ENCODE measurements around the gene UBAC2. TPM values are rescaled to one million over a fixed set of nuclear protein-coding genes. Genes with fewer than 3 reads are reported as not detected.

UBAC2 gene
- total RNA-seq, 1 experiment from 2014 or later: 103 TPM

- Mint-ChIP-seq H3K36me3 (ENCODE audit: insufficient read depth, unreplicated experiment) (peaks cover 24% of the 10 kb centered on the region), H3K4me3 (ENCODE audit: unreplicated experiment) (no peak overlapping the region), H3K4me1 (ENCODE audit: low read depth, unreplicated experiment) (peaks cover 24% of the 10 kb centered on the region), H3K9me3 (ENCODE audit: unreplicated experiment) (no peaks in the 10 kb centered on the region), H3K27me3 (ENCODE audit: insufficient read depth, unreplicated experiment) (no peaks in the 10 kb centered on the region), H3K27ac (ENCODE audit: unreplicated experiment) (no peak overlapping the region)
- no peaks in the 10 kb centered on the region; the same call in 1 of the 2 replicates for H3K36me3 ChIP-seq (ENCODE audit: control insufficient read depth, insufficient read depth, low read length)
- DNase-seq: no peak
- no peak overlapping the region for H3K4me3 ChIP-seq (ENCODE audit: low read depth, low read length)
- POLR2A ChIA-PET: interaction anchor here (0.6 kb wide), 1 partner anchor 462 kb away, joined by 3 read pairs; no protein-coding TSS in a partner anchor
- intact Hi-C loops (cut with micrococcal nuclease; ENCODE audit: unreplicated experiment): no loop called here
- H3K27me3 ChIP-seq (replicated peaks; ENCODE audit: control insufficient read depth, insufficient read depth, low read length): no peaks in the 10 kb centered on the region
- no peaks in the 10 kb centered on the region for H3K4me1 ChIP-seq
- no TSS peak for BruUV-seq (replicated peaks)
- CTCF ChIA-PET: no interaction called here
- no peak for TF ChIP-seq CTCF (IDR thresholded peaks at IDR 0.05; ENCODE audit: insufficient read depth in 1 of 2, low read depth in 1 of 2, low read length in 1 of 2, severe bottlenecking in 1 of 2, unreplicated experiment in 1 of 2)
- no peaks in the 10 kb centered on the region for H3K9me3 ChIP-seq
These were observed 100.6 kb downstream of the UBAC2 start for GRCh38 chr13:99301056-99301838.

- ChIA-PET POLR2A (interaction anchor here (0.6 kb wide), 1 partner anchor 462 kb away, joined by 3 read pairs; no protein-coding TSS in a partner anchor), CTCF (no interaction called here)
- peaks cover 25% of the 10 kb centered on the region for H3K4me1 Mint-ChIP-seq (ENCODE audit: low read depth, unreplicated experiment)
- H3K27ac Mint-ChIP-seq (ENCODE audit: unreplicated experiment): no peak overlapping the region
- H3K4me3 Mint-ChIP-seq (ENCODE audit: unreplicated experiment): no peak overlapping the region
- TF ChIP-seq CTCF (IDR thresholded peaks at IDR 0.05; ENCODE audit: insufficient read depth in 1 of 2, low read depth in 1 of 2, low read length in 1 of 2, severe bottlenecking in 1 of 2, unreplicated experiment in 1 of 2): no peak
- no peak for DNase-seq
- Histone ChIP-seq H3K36me3 (ENCODE audit: control insufficient read depth, insufficient read depth, low read length) (no peaks in the 10 kb centered on the region; the same call in 1 of the 2 replicates), H3K4me3 (ENCODE audit: low read depth, low read length) (no peak overlapping the region), H3K9me3 (no peaks in the 10 kb centered on the region), H3K27me3 (replicated peaks; ENCODE audit: control insufficient read depth, insufficient read depth, low read length) (no peaks in the 10 kb centered on the region), H3K4me1 (no peaks in the 10 kb centered on the region)
- no TSS peak for BruUV-seq (replicated peaks)
- peaks cover 29% of the 10 kb centered on the region for H3K36me3 Mint-ChIP-seq (ENCODE audit: insufficient read depth, unreplicated experiment)
- intact Hi-C loops (cut with micrococcal nuclease; ENCODE audit: unreplicated experiment): no loop called here
- no peaks in the 10 kb centered on the region for H3K9me3 Mint-ChIP-seq (ENCODE audit: unreplicated experiment)
- H3K27me3 Mint-ChIP-seq (ENCODE audit: insufficient read depth, unreplicated experiment): no peaks in the 10 kb centered on the region
These were observed 101.4 kb downstream of the UBAC2 start for GRCh38 chr13:99301913-99302636.

DNA sequence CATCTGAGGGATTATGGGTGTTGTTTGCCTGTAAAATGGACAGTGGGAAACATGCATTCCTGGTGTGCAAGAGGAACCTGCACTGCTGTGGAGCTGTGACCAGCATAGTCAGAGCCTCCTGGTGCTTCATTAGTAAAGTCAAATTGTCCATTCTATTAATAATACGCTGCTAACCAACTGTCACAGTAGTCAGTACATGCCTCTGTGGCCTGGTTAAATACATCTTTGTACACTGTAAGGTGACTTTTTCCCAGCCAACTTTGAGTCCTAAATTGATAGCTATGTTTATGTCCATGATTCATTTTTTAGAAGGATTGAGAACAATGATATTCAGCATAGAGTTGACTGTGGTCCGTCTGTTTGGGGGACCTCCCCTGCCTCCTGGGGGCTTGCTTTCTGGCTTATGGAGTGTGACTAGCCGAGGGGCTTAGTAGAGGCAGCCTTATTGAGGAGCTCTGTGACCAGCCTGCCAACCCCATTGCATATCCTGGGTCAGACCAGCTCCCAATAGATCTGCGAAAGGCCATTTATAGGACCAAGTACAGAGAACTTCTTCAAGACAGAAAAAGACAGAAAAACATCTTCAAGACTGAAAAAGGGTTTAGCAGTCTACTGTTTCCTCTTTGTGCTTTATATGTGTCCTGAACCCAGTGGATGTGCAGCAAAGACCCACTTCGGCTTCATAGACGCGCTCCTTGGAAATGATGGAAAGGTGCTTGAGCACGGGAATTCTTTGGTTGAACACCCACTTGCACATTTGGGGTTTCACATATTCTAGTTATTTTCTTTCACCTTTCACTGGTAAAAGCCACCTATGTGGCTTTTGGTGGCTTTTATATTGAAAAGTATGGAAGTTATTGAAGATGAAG lies 102.2 kb downstream of the UBAC2 start:
- H3K4me3 ChIP-seq (ENCODE audit: low read depth, low read length): no peak overlapping the region
- intact Hi-C loops (cut with micrococcal nuclease; ENCODE audit: unreplicated experiment): no loop called here
- ChIA-PET CTCF (no interaction called here), POLR2A (no interaction called here)
- DNase-seq: no peak
- no peak overlapping the region for H3K27ac Mint-ChIP-seq (ENCODE audit: unreplicated experiment)
- H3K9me3 ChIP-seq: no peaks in the 10 kb centered on the region
- no peaks in the 10 kb centered on the region for H3K27me3 Mint-ChIP-seq (ENCODE audit: insufficient read depth, unreplicated experiment)
- BruUV-seq (replicated peaks): no TSS peak
- H3K9me3 Mint-ChIP-seq (ENCODE audit: unreplicated experiment): no peaks in the 10 kb centered on the region
- no peak for TF ChIP-seq CTCF (IDR thresholded peaks at IDR 0.05; ENCODE audit: insufficient read depth in 1 of 2, low read depth in 1 of 2, low read length in 1 of 2, severe bottlenecking in 1 of 2, unreplicated experiment in 1 of 2)
- no peak overlapping the region for H3K4me3 Mint-ChIP-seq (ENCODE audit: unreplicated experiment)
- no peaks in the 10 kb centered on the region for H3K4me1 ChIP-seq
- peaks cover 25% of the 10 kb centered on the region for H3K36me3 Mint-ChIP-seq (ENCODE audit: insufficient read depth, unreplicated experiment)
- no peaks in the 10 kb centered on the region for H3K27me3 ChIP-seq (replicated peaks; ENCODE audit: control insufficient read depth, insufficient read depth, low read length)
- H3K36me3 ChIP-seq (ENCODE audit: control insufficient read depth, insufficient read depth, low read length): no peaks in the 10 kb centered on the region; the same call in 1 of the 2 replicates
- H3K4me1 Mint-ChIP-seq (ENCODE audit: low read depth, unreplicated experiment): peaks cover 24% of the 10 kb centered on the region
